G401 (cell line): ENCODE data around the gene LUC7L. TPM values are rescaled to one million over a fixed set of nuclear protein-coding genes. Genes with fewer than 3 reads are reported as not detected.
"Not testable (repeated sequence)": the region's sequence is repeated elsewhere in the genome, so short reads cannot be mapped to it uniquely, and the experiment has no call there.

Source experiments
- DNase-seq: peaks from one replicate; pipeline ENCODE4 v3.0.0-alpha.2; 2015; ENCODE audit warnings: low spot score
- in situ Hi-C: cut with HindIII; loops from 2 replicates; pipeline ENCODE4 v1.10.0; 2016; ENCODE audit warnings: low sequenced_read_pairs, mixed read lengths
- total RNA-seq: library from RNA; depleted of rRNA; stranded (reverse); fragments of >200 nt; shearing (Covaris generic); gene quantifications from 2 replicates; pipeline ENCODE4 v1.2.3, GENCODE V29; 2014; rRNA removed

Gene LUC7L
- total RNA-seq, 1 experiment from 2014 or later, result 56.7 TPM

DNA sequence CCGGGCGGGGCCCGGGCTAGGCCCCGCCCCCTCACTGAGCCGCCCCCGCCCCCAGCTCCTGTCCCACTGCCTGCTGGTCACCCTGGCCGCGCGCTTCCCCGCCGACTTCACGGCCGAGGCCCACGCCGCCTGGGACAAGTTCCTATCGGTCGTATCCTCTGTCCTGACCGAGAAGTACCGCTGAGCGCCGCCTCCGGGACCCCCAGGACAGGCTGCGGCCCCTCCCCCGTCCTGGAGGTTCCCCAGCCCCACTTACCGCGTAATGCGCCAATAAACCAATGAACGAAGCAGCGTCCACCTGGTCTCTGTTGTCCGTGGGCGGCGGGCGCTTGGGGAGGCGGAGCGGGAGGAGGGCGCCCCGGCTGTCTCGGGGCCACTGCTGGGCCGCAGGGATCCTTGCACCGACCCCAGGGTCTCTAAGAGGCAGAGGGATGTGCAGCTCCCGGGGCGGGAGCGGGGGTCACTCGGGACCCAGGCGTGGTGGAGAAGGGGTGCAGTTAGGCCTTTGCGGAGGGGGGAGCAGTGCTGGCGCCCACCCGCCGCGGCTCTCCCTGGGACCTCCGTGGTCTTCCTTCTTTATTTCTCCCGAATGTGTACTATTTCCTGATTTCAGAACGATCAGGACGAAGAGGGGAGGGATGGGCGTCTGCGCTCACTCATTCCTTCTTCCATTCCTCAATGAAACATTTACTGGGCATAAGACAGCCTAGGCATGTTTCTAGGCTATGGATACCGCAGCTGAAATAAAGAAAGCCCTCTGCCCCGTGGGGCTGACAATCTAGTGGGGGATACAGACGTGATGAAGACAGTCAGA, 74.8 kb downstream of the LUC7L start:
- peak; percentile 27 for DNase-seq
- in situ Hi-C loops, result no loop called here

DNA sequence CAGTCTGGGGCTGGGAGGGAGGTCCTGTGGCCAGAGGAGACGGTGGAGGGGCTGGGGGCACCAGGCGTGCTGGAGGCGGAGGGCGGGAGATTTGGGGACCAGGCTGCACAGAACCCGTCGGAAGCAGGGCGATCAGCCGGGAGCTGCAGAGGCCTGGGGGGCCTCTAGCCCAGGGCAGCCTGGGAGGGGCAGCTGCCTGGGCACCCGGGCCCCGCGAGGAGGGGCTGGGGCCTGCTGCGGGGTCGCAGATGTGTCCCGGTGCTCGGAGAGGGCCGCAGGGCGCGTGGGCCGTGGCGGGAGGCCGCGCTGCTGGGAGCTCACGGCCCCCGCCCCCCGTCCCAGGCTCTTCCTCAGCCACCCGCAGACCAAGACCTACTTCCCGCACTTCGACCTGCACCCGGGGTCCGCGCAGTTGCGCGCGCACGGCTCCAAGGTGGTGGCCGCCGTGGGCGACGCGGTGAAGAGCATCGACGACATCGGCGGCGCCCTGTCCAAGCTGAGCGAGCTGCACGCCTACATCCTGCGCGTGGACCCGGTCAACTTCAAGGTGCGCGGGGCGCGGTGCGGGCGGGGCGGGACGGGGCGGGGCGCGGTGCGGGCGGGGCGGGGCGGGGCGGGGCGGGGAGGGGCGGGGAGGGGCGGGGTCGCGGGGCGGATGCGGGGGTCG, 75.6 kb downstream of the LUC7L start:
- DNase-seq, in situ Hi-C loops: not testable (repeated sequence)

DNA sequence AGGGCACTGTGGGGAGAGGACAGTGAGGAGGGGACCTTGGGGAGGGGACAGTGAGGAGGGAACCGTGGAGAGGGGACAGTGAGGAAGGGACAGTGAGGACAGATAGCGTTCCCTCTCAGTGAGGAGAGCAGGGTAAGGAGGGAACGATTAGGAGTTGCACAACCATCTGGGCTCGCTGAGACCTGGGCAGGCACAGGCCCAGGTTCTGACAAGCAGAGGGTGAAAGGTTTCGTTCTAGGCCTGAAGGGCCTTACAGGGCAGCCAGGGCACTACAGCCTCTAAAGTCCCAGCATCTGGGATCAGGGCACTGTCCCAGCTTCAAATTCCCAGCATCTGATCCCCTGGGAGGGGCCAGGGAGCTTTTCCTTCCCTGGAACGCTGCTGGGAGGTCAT, 76.1 kb downstream of the LUC7L start:
- DNase-seq, result not testable (repeated sequence)

DNA sequence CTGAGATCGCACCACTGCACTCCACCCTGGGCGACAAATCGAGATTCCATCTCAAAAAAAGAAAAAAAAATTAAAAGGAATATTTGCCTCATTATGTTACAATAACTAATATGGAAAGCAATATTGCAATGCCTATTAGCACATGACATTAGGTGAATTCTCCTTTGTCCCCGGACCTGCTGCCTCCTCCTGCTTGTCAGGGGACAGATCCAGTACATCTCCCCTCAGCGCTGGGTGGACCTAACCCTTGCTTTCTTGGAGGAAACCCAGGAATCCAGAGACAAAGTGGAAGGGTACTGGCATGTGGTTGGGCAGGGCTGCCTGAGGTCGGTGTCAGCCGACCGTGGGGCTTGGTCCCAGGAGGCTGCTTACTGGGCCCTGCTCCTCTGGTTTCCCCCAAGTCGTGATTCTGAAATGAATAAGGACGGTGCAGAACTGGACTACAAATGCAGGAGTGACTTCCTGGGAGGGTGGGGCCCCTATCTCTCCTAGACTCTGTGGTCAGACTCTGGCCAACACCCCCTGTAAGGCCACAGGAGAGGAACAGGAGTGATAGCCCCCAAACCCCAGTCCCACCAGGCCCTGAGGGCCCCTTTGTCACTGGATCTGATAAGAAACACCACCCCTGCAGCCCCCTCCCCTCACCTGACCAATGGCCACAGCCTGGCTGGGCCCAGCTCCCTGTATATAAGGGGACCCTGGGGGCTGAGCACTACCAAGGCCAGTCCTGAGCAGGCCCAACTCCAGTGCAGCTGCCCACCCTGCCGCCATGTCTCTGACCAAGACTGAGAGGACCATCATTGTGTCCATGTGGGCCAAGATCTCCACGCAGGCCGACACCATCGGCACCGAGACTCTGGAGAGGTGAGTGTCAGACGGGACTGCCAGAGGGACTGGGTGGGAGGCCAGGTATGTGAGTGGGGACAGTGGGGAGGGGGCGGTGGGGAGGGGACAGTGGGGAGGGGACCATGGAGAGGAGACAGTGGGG, 76.8 kb downstream of the LUC7L start, which contains the start of gene HBZ:
Gene HBZ (plus strand): TSS at position 504 of the 988 bp plus-strand sequence. CDS start 266 bp downstream, at position 770.
- no peak for DNase-seq
- in situ Hi-C loops, result no loop called here

More for the DNA sequence above, 76.1 kb downstream of the LUC7L start:
- in situ Hi-C loops, result not testable (repeated sequence)

DNA sequence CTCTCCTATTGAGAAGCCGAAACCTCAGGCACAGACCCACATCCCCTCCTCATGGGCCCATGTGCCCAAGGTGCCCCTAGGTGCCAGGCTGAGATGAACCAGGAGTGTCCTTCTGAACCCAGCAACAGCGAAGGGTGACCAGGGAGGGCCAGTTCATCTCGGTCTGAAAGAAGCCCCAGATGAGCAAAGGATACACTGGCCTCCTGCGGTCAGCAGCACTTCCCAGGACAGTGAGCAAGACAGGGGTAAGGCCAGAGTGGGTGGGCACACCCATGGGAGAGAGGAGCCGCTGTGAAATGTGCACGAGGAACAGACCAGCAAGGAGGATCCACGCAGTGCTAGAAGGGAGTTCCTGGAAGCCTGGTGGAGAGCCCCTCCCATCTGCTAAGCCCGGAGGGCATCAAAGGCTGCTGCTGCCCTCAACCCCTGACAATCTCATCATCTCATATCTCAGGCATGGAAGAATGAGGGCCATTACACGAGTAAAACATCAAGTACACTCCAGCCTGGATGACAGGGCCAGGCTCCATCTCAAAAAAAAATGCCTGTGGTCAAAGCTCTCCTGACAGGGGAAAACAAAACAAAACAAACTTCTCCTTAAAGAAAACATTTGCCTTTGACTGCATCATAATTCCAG, 80.1 kb downstream of the LUC7L start:
- DNase-seq, result no peak

DNA sequence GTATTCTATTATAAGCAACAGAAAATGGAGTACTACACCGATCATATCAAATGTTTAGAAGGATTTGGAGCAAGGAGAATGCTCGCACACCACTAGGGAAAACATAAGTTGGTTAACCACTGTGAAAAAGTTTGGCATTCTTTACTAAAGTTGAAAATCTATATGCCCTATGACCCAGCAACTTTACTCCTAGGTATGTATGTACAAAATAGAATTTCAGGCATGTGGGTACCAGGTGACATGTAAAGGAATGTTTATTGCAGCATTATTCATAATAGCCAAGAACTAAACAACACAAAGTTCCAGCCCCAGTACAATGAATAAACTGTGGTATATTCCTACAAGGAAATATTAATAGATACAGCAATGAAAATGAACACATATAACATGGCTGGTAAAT, 82.6 kb downstream of the LUC7L start:
- no peak for DNase-seq
- in situ Hi-C loops, result no loop called here

More for the DNA sequence above, 80.1 kb downstream of the LUC7L start:
- in situ Hi-C loops, result no loop called here

DNA sequence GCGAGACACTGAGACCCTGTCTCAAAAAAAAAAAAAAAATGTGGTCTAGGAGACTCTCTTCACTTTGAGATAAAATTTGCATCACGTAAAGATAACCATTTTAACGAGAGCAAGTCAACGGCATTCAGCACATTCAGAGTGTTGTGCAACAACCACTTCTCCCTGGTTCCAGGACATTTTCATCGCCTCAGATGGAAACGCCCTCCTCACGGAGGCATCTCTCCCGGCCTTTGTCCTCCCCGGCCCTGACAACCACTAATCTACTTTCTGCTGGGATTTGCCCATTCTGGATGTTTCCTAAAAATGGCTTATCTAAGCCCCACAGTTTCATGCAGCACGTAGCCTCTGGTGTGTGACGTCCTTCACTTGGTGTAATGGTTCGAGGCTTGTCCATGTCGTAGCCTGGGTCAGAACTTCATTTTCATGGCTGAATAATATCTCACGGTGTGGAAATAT, 84.4 kb downstream of the LUC7L start:
- no peak for DNase-seq
- in situ Hi-C loops, result no loop called here

DNA sequence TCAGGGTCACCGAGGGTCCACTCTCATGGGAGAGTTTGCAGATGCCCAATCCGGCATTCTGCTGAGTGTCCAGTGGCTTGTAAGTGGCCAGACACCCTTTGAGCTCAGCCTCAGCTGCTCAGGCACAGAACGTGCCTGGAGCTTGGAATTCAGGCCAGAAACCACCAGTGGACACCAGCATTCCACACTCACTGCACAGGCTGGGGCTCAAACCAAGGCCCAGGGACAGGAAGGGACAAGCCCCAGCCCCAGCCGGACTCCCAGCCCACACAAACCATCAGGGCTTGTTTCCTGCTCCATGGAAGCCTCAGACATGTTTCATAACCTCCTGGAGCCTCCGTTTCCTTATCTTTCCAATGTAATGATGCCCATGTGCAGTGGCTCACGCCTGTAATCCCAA, 85.8 kb downstream of the LUC7L start:
- DNase-seq, result no peak
- in situ Hi-C loops, result no loop called here

DNA sequence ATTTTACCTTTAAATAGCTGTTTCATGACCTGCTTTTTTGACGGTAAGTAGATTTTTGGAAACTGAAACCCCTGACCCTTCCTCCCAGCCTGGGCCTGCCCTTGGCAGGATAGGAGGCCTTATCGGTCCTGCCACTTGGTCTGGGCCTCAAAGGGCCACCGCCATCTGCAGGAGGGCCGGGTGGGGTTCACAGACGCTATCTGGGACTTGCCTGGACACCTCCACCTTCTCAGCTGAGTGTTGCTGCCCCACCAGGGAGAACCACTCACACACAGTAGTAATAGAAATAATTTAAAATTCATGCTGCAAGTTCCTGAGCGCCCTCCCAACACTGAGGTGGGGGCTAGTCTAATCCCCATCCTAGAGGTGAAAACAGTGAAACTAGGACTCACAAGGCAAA, 86.2 kb downstream of the LUC7L start:
- no peak for DNase-seq
- in situ Hi-C loops, result no loop called here

DNA sequence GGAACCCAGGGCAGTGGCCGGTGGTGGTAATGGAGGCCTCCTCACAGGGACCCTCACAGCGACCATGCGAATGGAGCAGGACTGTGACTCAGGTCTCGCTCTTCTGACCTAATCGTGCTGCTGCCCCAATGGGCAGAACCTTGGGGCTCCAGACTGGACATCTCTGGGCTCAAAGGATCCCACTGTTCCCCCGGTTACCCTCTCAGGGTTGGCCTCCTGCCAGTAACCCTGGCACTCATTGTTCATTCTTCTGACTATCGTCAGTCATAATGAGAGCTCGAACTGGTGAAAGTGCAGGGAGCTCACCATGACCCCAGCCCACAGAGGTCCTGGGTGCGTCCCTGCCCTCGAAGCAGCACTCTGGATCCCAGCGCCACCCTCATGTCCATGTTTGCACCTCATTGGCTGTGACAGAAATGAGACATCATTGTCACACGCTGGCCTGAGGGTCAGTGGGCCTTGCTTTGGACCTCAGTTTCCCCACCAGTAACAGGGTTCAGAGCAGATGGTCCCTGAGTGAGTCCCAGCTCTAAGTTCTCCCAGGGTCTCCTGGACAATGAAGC, 86.8 kb downstream of the LUC7L start:
- DNase-seq, result no peak

DNA sequence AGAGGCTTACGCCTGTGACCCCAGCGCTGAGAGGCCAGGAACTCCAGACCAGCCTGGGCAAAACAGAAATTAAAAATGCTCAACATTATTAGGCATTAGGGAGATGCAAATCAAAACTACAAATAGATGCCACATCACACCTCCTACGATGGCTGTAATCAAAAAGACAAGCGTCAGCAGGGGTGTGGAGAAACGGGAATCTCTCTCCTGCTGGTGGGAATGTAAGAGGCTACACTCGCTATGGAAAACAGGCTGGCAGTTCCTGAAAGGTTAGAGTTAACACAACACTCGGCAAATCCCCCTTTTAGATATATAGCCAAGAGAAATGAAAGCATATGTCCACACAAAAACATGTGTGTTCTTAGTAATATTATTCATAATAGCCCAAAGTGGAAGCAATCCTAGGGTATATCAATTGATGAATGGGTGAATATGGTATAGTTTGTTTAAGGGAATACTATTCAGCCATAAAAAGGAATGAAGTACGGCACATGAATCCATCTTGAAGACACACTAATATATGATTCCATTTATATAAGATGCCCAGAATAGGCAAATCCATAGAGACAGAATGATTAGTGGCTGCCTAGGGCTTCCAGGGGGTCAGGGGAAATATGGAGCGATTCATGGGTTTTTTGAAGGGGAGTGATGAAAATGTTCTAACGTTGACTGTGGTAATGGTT, 88.9 kb downstream of the LUC7L start:
- in situ Hi-C loops, result no loop called here

More for the DNA sequence above, 86.8 kb downstream of the LUC7L start:
- in situ Hi-C loops, result no loop called here

More for the DNA sequence above, 88.9 kb downstream of the LUC7L start:
- DNase-seq, result no peak

Other genes starting within 250 kb of the LUC7L start
- gene POLR3K, start 175.8 kb downstream of the LUC7L start, total RNA-seq, result 19.2 and 36.9 TPM in 2 replicates
- gene SNRNP25, start 175.6 kb downstream of the LUC7L start, total RNA-seq, result 53.9 and 57.0 TPM in 2 replicates
- gene RHBDF1, start 156.8 kb downstream of the LUC7L start, total RNA-seq, result 21.4 and 24.9 TPM in 2 replicates
- gene MPG, start 151.2 kb downstream of the LUC7L start, total RNA-seq, result 158 and 323 TPM in 2 replicates
- 4.5 and 11.2 TPM in 2 replicates for gene NPRL3, start 90.8 kb downstream of the LUC7L start, total RNA-seq
- not detected in 2 replicates for gene HBZ, start 76.8 kb downstream of the LUC7L start, total RNA-seq
- gene HBM, start 63.5 kb downstream of the LUC7L start, total RNA-seq, result not detected in 2 replicates
- gene HBA2, start 56.6 kb downstream of the LUC7L start, total RNA-seq, result not detected in 2 replicates
- not detected in 2 replicates for gene HBA1, start 52.8 kb downstream of the LUC7L start, total RNA-seq
- gene HBQ1, start 49.0 kb downstream of the LUC7L start, total RNA-seq, result 1.1 and 19.9 TPM in 2 replicates
- gene FAM234A, start 5.4 kb upstream of the LUC7L start, total RNA-seq, result 70.3 and 97.6 TPM in 2 replicates
- gene RGS11, start 46.5 kb upstream of the LUC7L start, total RNA-seq, result 0.37 TPM in 1 of 2 replicates, not detected in the other
- 2.6 and 12.2 TPM in 2 replicates for gene ARHGDIG, start 51.1 kb upstream of the LUC7L start, total RNA-seq
- not detected in 2 replicates for gene PDIA2, start 53.7 kb upstream of the LUC7L start, total RNA-seq
- gene AXIN1, start 123.3 kb upstream of the LUC7L start, total RNA-seq, result 45.5 and 46.3 TPM in 2 replicates
- gene MRPL28, start 141.1 kb upstream of the LUC7L start, total RNA-seq, result 250 and 260 TPM in 2 replicates
- 53.0 and 60.8 TPM in 2 replicates for gene PGAP6, start 152.5 kb upstream of the LUC7L start, total RNA-seq
- gene NME4, start 167.8 kb upstream of the LUC7L start, total RNA-seq, result 312 and 362 TPM in 2 replicates
- 13.0 and 13.7 TPM in 2 replicates for gene DECR2, start 172.4 kb upstream of the LUC7L start, total RNA-seq
- 33.8 and 39.3 TPM in 2 replicates for gene RAB11FIP3, start 196.2 kb upstream of the LUC7L start, total RNA-seq